Parathyroid adenoma (tissue), 2 donors: ENCODE measurements around the gene BIRC5.

Experiments used
- H2AFZ ChIP-seq: fragments of 300-600 bp; sonication (generic); one replicate; pipeline ENCODE4 v1.7.0; 2017; ENCODE audit warnings: antibody characterized with exemption, mild to moderate bottlenecking
- H3K27ac ChIP-seq: fragments of 300-600 bp; sonication (generic); one replicate; pipeline ENCODE4 v1.7.0; 2017
- H3K27me3 ChIP-seq: fragments of 300-600 bp; sonication (generic); one replicate; pipeline ENCODE4 v1.7.0; 2017; ENCODE audit warnings: low read length; ENCODE audit not compliant: control insufficient read depth, insufficient read depth
- H3K36me3 ChIP-seq: fragments of 300-600 bp; sonication (generic); one replicate; pipeline ENCODE4 v1.7.0; 2017; ENCODE audit warnings: low read length; ENCODE audit not compliant: control insufficient read depth, insufficient read depth
- H3K4me1 ChIP-seq: fragments of 300-600 bp; sonication (generic); one replicate; pipeline ENCODE4 v1.7.0; 2017; ENCODE audit warnings: control low read depth
- H3K4me2 ChIP-seq: fragments of 300-600 bp; sonication (generic); one replicate; pipeline ENCODE4 v1.7.0; 2017; ENCODE audit warnings: low read length
- H3K4me3 ChIP-seq: fragments of 300-600 bp; sonication (generic); one replicate; pipeline ENCODE4 v1.7.0; 2017; ENCODE audit warnings: low read depth, low read length
- H3K79me2 ChIP-seq: fragments of 300-600 bp; sonication (generic); one replicate; pipeline ENCODE4 v1.7.0; 2017; ENCODE audit warnings: control low read depth
- H3K9ac ChIP-seq: fragments of 300-600 bp; sonication (generic); one replicate; pipeline ENCODE4 v1.7.0; 2017; ENCODE audit warnings: mild to moderate bottlenecking
- H3K9me3 ChIP-seq: fragments of 300-600 bp; sonication (generic); one replicate; pipeline ENCODE4 v1.7.0; 2017; ENCODE audit warnings: low read length; ENCODE audit not compliant: control insufficient read depth
- TF ChIP-seq, protein P1 (sequence below): fragments of 300-600 bp; sonication (generic); IDR thresholded peaks from one replicate; pipeline ENCODE4 v1.7.0; 2017; ENCODE audit warnings: antibody characterized with exemption, mild to moderate bottlenecking
- donor health status: primary hyperparathyroidism.

BIRC5 gene

DNA sequence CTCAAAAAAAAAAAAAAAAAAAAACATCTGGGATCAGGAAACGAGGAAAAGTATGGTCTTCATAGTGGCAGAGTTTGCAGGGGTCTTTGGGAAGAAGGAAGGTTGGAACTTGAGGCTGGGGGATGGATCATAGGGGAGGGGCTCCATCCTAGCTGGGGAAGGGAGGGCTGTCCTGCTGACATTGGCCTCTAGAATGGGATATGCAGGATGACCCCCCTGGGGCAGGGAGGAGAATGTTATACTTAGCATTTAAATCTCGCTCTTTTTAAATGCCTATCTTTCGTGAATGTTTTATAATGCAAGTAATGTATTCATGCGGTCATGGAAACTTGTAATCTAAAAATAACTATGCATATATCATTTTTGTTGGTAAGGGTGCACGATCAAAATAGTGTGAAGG, 50.5 kb downstream of the BIRC5 start:
- Histone ChIP-seq H3K36me3 (no peaks in the 10 kb centered on the region), H3K4me2 (no peak overlapping the region), H3K27ac (no peak overlapping the region), H3K79me2 (no peaks in the 10 kb centered on the region), H3K27me3 (no peaks in the 10 kb centered on the region), H3K9me3 (no peaks in the 10 kb centered on the region), H3K4me1 (no peaks in the 10 kb centered on the region), H3K9ac (no peak overlapping the region), H3K4me3 (no peak overlapping the region), H2AFZ (no peak overlapping the region)
- TF ChIP-seq, protein P1, sequence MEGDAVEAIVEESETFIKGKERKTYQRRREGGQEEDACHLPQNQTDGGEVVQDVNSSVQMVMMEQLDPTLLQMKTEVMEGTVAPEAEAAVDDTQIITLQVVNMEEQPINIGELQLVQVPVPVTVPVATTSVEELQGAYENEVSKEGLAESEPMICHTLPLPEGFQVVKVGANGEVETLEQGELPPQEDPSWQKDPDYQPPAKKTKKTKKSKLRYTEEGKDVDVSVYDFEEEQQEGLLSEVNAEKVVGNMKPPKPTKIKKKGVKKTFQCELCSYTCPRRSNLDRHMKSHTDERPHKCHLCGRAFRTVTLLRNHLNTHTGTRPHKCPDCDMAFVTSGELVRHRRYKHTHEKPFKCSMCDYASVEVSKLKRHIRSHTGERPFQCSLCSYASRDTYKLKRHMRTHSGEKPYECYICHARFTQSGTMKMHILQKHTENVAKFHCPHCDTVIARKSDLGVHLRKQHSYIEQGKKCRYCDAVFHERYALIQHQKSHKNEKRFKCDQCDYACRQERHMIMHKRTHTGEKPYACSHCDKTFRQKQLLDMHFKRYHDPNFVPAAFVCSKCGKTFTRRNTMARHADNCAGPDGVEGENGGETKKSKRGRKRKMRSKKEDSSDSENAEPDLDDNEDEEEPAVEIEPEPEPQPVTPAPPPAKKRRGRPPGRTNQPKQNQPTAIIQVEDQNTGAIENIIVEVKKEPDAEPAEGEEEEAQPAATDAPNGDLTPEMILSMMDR, result no peak

- H2AFZ ChIP-seq, result no peak overlapping the region
- no peak overlapping the region for H3K4me3 ChIP-seq
- H3K9ac ChIP-seq, result no peak overlapping the region
- H3K27me3 ChIP-seq, result no peaks in the 10 kb centered on the region
- TF ChIP-seq, protein P1, result no peak
- no peaks in the 10 kb centered on the region for H3K9me3 ChIP-seq
- H3K4me1 ChIP-seq, result no peaks in the 10 kb centered on the region
- no peaks in the 10 kb centered on the region for H3K36me3 ChIP-seq
- H3K79me2 ChIP-seq, result no peaks in the 10 kb centered on the region
- H3K27ac ChIP-seq, result no peak overlapping the region
- no peak overlapping the region for H3K4me2 ChIP-seq
Measured at GRCh38 chr17:78265121-78265520, 51.1 kb downstream of the BIRC5 start.

GRCh38 chr17:78266231-78266631, 52.2 kb downstream of the BIRC5 start:
- no peaks in the 10 kb centered on the region for H3K27me3 ChIP-seq
- H3K9ac ChIP-seq, result no peak overlapping the region
- H2AFZ ChIP-seq, result no peak overlapping the region
- H3K4me2 ChIP-seq, result no peak overlapping the region
- no peaks in the 10 kb centered on the region for H3K4me1 ChIP-seq
- H3K79me2 ChIP-seq, result no peaks in the 10 kb centered on the region
- H3K9me3 ChIP-seq, result no peaks in the 10 kb centered on the region
- TF ChIP-seq, protein P1, result no peak
- H3K4me3 ChIP-seq, result no peak overlapping the region
- no peak overlapping the region for H3K27ac ChIP-seq
- no peaks in the 10 kb centered on the region for H3K36me3 ChIP-seq

GRCh38 chr17:78266771-78267170, 52.7 kb downstream of the BIRC5 start:
- Histone ChIP-seq H3K27me3 (no peaks in the 10 kb centered on the region), H3K36me3 (no peaks in the 10 kb centered on the region), H3K4me1 (no peaks in the 10 kb centered on the region), H3K4me3 (no peak overlapping the region), H3K27ac (no peak overlapping the region), H3K4me2 (no peak overlapping the region), H3K79me2 (no peaks in the 10 kb centered on the region), H2AFZ (no peak overlapping the region), H3K9ac (no peak overlapping the region), H3K9me3 (no peaks in the 10 kb centered on the region)
- TF ChIP-seq, protein P1, result no peak

DNA sequence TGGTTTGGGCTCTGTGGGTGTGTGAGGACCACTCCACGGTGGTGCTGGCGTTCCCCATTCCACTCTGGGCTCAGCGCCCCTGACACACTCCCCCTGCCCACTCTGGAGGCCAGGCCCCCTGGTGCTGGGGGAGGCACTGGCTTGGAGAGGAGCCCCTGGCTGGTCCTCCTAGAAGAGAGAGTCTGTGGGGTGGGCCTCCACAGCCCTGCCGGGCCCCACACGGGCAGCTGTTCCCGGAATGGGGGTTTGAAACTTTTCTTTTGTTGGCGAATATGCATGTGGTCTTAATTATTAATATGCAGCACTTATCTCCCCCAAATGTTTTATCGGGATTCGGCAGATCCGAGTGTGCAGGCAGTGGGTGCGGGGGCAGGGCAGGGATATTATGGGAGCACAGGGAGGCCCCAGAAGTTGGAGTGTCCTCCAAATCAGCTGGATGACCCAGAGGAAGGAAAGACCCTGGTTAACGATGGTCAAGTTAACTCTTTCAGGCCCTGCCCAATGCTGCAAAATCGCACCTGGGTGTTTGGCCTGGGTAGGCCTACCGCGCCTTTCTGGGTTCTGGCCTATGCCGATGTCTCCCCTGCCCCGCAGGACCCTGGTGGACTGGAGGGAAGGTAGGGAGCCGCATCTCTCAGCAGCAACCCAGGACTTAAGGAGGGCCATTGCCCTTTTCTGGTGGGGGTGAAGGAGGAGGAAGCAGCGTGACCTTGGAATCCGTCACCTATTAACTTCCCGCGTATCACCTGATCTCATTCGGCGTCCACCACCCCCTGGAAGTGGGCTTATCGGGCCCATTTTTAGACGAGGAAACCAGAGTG, 53.4 kb downstream of the BIRC5 start:
- no peaks in the 10 kb centered on the region for H3K27me3 ChIP-seq
- no peak overlapping the region for H3K27ac ChIP-seq
- no peak overlapping the region for H3K4me3 ChIP-seq
- TF ChIP-seq, protein P1, result no peak
- no peaks in the 10 kb centered on the region for H3K9me3 ChIP-seq
- no peak overlapping the region for H2AFZ ChIP-seq
- no peak overlapping the region for H3K9ac ChIP-seq
- H3K4me1 ChIP-seq, result no peaks in the 10 kb centered on the region
- no peaks in the 10 kb centered on the region for H3K79me2 ChIP-seq
- H3K4me2 ChIP-seq, result no peak overlapping the region
- H3K36me3 ChIP-seq, result no peaks in the 10 kb centered on the region
